DND-41 (cell line): ENCODE measurements around the gene GRXCR1.

Source experiments
- EZH2 ChIP-seq: IDR thresholded peaks from 3 replicates; pipeline ENCODE4 v1.6.1; 2012; ENCODE audit warnings: borderline replicate concordance, low read depth, mild to moderate bottlenecking, moderate library complexity, low read length, inconsistent platforms; ENCODE audit not compliant: severe bottlenecking
- TF ChIP-seq, protein P1 (sequence below): IDR thresholded peaks from 2 replicates; pipeline ENCODE4 v1.5.1; 2012; ENCODE audit warnings: borderline replicate concordance, low read length, moderate library complexity, mild to moderate bottlenecking; ENCODE audit not compliant: poor library complexity, severe bottlenecking; ENCODE audit errors: extremely low read depth

DNA sequence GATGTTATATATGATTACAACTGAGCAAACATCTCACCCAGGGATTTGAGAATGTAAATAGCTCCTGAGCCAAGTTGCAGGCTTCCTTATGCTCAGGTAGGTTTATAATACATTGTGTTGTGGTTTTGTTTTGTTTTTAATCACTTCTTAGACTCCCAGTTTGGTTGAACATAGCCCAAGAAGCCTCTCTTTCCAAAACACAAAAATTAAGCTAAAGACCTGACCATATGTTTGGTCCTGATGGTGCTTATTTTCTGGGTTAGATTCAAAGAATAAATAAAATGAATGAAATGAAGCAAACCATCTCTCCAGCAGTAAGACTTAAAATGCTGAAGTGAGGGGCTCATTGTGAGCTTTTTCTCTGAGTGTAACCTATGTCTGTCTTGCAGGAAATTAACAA is 93.5 kb downstream of the GRXCR1 start:
- TF ChIP-seq, protein P1, sequence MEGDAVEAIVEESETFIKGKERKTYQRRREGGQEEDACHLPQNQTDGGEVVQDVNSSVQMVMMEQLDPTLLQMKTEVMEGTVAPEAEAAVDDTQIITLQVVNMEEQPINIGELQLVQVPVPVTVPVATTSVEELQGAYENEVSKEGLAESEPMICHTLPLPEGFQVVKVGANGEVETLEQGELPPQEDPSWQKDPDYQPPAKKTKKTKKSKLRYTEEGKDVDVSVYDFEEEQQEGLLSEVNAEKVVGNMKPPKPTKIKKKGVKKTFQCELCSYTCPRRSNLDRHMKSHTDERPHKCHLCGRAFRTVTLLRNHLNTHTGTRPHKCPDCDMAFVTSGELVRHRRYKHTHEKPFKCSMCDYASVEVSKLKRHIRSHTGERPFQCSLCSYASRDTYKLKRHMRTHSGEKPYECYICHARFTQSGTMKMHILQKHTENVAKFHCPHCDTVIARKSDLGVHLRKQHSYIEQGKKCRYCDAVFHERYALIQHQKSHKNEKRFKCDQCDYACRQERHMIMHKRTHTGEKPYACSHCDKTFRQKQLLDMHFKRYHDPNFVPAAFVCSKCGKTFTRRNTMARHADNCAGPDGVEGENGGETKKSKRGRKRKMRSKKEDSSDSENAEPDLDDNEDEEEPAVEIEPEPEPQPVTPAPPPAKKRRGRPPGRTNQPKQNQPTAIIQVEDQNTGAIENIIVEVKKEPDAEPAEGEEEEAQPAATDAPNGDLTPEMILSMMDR, result no peak
- TF ChIP-seq EZH2, result no peak
